Limb (tissue), 2 donors: Measurements from ENCODE around the gene MT1F.
"Not testable (repeated sequence)": the region's sequence is repeated elsewhere in the genome, so short reads cannot be mapped to it uniquely, and the experiment has no call there.

Source experiments
- DNase-seq, 2 donors: peaks; one replicate each; pipeline ENCODE4 v3.0.0-alpha.2; 2016; ENCODE audit errors: extremely low spot score in 2 of 2

Gene MT1F

DNA sequence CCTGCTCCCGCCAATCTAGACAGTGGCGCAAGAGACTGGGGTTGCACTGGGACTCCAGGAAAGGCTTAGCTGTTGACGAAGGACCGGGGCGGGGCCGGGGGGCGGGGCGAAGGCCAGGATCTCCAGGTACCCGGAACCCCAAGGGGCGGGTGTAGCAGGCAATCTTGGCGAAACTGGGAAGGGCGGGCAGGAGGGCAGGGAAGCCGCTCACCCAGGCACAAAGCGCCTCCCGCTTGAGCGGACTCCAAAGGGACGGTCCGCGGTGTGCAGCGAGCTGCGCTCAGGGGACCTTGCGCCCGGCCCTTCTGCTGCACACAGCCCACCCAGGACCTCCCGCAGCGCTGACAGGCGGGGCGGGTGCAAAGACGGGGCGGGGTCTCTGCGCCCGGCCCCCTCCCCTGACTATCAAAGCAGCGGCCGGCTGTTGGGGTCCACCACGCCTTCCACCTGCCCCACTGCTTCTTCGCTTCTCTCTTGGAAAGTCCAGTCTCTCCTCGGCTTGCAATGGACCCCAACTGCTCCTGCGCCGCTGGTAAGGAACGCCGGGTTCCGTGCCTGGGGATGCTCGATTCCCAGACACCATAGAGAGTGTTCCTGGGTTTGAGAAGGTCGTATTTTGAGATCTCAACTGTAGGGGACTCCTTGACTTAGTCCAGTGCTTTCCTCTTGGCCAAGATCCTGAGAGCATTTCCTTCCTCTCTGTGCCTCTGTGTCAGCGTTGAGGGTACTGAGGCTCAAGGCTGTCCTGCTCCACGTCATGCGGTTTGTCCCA is at the start of gene MT1F:
MT1F (plus strand) TSS at position 405 of the 772 bp plus-strand sequence; CDS start at position 505, 100 bp downstream.
- DNase-seq = peak; percentile 21 to 52

DNA sequence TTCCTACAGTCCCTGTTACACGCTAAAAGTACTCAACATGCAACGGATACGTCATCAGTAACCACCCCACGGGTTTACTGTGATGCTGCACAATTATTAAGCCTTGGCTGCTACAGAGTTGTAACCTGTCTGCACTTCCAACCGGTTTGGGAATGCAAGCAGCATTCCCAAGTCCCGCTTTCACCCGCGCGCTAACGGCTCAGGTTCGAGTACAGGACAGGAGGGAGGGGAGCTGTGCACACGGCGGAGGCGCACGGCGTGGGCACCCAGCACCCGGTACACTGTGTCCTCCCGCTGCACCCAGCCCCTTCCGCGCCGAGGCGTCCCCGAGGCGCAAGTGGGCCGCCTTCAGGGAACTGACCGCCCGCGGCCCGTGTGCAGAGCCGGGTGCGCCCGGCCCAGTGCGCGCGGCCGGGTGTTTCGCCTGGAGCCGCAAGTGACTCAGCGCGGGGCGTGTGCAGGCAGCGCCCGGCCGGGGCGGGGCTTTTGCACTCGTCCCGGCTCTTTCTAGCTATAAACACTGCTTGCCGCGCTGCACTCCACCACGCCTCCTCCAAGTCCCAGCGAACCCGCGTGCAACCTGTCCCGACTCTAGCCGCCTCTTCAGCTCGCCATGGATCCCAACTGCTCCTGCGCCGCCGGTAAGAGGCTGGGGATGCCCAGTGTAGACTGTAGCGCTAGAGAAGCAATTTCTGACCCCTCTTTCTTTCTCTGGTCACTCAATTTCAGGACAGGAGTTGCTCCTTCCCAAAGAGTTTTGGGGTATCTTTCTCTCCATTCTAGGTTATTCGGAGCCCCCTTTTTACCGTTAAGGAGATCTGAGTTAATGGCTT is 49.5 kb upstream of the MT1F start, which contains the start of gene MT2A:
MT2A (plus strand) TSS at position 542 of the 833 bp plus-strand sequence; CDS start at position 614, 72 bp downstream.
- peak; percentile 85 to 93 for DNase-seq

- DNase-seq = no peak
These were observed 48.8 kb upstream of the MT1F start for GRCh38 chr16:56608876-56609462.

GRCh38 chr16:56609463-56609921 is 48.3 kb upstream of the MT1F start:
- DNase-seq = peak in 1 of 2 donors; percentile 29

- no peak for DNase-seq
These were observed 47.6 kb upstream of the MT1F start for GRCh38 chr16:56610017-56610608.

DNA sequence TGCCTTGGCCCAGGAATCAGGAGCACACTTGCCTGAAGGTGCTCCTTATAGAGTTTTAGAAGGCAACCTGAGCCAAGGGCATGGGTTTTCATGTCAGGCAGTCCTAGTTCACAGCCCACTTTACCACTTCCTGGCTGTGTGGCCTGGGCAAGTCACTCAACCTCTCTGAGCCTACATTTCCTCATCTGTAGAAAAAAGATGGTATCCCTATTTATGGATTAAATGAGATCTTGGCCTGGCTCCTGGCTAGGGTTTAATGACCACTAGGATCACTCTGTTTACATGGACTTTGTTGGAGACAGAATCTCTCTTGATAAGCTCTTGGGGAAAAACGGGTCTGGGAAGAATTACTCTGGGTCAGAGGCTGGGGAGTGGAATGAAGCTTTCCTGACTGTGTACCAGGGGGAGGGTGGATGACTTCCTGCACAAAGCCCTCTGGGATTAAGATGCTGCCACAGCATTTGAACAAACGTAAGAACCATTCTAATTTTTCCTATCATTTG is 47.1 kb upstream of the MT1F start:
- DNase-seq = no peak

DNA sequence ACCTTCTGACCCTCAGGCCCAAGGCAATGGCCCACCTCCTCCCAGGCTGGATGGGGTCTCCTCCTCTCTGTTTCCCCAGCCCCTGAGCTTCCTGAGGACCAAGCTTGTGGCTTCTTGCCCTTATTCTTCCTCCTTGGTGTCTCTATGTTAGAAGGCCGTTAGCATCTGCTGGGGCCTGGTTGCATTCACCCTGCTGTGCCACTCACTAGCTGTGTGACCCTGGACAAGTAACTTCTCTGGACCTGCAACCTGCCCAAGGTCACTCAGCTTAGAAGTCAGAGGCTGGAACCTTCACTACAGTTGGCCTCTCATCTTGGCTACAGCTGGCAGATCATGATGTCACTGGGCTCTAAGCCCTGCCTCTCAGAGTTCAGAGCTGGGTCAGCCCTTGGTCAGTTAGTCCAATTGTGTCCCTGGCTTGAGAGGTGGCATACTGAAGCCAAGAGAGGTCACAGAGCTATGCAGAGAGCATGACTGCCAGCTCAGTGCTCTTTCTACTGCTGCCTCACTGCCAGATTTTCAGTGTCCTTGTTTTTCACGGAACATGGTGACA is 46.4 kb upstream of the MT1F start:
- no peak for DNase-seq

GRCh38 chr16:56613706-56614105 is 44.1 kb upstream of the MT1F start:
- no peak for DNase-seq

DNA sequence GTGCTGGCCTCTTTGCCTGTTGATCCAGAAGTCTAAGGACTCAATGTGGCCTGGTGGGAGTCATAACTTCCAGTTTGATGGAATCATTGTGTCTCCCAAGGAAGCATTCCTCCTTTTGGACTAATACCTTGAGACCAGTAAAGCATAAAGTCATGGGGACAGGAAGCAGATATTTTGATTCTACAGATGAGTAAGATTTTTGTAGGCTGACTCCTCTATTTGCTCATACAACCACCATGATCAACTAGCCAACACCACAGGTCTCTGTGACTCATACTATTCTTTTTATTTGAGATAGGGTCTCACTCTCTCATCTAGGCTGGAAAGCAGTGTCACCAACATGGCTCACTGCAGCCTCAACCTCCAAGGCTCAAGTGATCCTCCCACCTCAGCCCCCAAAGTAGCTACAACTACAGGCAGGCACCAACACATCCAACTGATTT is 43.2 kb upstream of the MT1F start:
- DNase-seq = no peak

GRCh38 chr16:56615353-56615752 is 42.4 kb upstream of the MT1F start:
- no peak for DNase-seq

- no peak for DNase-seq
These were observed 41.0 kb upstream of the MT1F start for GRCh38 chr16:56616608-56617211.

- peak; percentile 62 to 72 for DNase-seq
These were observed 40.3 kb upstream of the MT1F start for GRCh38 chr16:56617212-56618085.

DNA sequence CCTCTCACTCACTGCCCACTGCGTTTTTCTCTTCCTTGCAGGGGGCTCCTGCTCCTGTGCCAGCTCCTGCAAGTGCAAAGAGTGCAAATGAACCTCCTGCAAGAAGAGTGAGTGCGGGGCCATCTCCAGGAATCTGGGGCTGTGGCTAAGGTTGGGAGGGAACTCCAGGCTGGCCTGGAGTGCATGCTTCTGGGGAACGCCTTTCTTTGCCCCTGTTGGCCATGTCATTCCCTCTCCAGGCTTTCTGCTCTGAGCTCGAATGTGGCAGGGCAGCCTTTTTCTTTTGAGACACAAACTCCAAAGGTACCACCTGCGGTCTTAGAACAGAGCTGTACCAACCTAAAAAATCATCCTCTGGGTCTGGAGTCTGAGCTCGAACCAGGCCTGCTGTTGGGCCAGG is 39.6 kb upstream of the MT1F start:
- DNase-seq = no peak

GRCh38 chr16:56620339-56620897 is 37.3 kb upstream of the MT1F start:
- no peak for DNase-seq

- DNase-seq = not testable (repeated sequence)
These were observed 35.9 kb upstream of the MT1F start for GRCh38 chr16:56621665-56622445.

DNA sequence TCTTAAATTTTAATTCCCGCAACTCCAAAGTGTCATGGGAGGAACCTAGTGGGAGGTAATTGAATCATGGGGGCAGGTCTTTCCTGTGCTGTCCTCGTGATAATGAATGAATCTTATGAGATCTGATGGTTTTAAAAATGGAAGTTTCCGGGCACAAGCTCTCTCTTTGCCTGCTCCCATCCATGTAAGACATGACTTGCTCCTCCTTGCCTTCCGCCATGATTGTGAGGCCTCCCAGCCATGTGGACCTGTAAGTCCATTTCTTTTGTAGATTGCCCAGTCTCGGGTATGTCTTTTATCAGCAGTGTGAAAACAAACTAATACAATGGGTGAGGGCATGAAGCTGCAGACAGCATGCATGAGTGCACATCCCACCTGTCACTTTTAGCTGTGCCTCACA is 34.6 kb upstream of the MT1F start:
- not testable (repeated sequence) for DNase-seq

DNA sequence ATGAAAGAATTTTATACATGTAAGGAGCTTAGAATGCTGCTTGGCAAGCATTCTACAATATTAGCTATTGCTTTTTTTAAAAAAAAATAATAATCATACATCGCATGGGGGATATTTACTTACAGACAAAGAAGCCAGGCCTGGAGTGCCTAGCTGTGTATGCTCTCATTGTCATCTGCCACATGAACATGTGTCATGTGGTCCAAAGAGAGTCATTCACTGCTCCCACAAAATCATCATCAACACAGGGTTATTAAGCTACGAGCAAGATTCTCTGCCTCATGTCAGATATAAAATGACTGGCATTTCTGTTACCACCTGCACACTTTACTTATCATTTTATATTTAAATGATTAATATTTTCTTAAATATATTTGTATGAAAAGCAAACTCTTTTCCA is 34.1 kb upstream of the MT1F start:
- DNase-seq = no peak

- DNase-seq = peak; percentile 31 to 60
These were observed 32.4 kb upstream of the MT1F start, which contains the start of gene MT1E for GRCh38 chr16:56625140-56625942. Gene MT1E (plus strand): TSS chr16:56625781. CDS start chr16:56625852, 71 bp downstream.
